Brain microvascular endothelial cell (primary cell): ENCODE measurements around the gene MMRN1.

Experiments used
- DNase-seq: peaks from one replicate; pipeline ENCODE4 v3.0.0-alpha.2; 2020
- H3K27ac ChIP-seq: fragments of 250-450 bp; sonication (Bioruptor Pico); 2 replicates; pipeline ENCODE4 v1.5.1; 2020; ENCODE audit warnings: mild to moderate bottlenecking, moderate library complexity
- H3K27me3 ChIP-seq: fragments of 250-450 bp; sonication (Bioruptor Pico); replicated peaks from 2 replicates; pipeline ENCODE4 v1.5.1; 2020; ENCODE audit warnings: mild to moderate bottlenecking
- H3K36me3 ChIP-seq: fragments of 250-450 bp; sonication (Bioruptor Pico); replicated peaks from 2 replicates; pipeline ENCODE4 v1.5.1; 2020; ENCODE audit warnings: mild to moderate bottlenecking
- H3K4me3 ChIP-seq: 2 replicates; pipeline ENCODE4 v1.5.1; 2011; ENCODE audit warnings: low read depth, mild to moderate bottlenecking, control low read depth, low read length, moderate library complexity
- in situ Hi-C: cut with HindIII; loops from 2 replicates; pipeline ENCODE4 v1.10.0; 2017; ENCODE audit warnings: low sequenced_read_pairs, low pct_ligation_motif_present
- TF ChIP-seq, protein P1 (sequence below): IDR thresholded peaks from 2 replicates; pipeline ENCODE4 v1.5.1; 2011; ENCODE audit warnings: low read depth, mild to moderate bottlenecking, moderate library complexity, low read length, control low read depth, inconsistent platforms; ENCODE audit errors: missing control alignments

Gene MMRN1

DNA sequence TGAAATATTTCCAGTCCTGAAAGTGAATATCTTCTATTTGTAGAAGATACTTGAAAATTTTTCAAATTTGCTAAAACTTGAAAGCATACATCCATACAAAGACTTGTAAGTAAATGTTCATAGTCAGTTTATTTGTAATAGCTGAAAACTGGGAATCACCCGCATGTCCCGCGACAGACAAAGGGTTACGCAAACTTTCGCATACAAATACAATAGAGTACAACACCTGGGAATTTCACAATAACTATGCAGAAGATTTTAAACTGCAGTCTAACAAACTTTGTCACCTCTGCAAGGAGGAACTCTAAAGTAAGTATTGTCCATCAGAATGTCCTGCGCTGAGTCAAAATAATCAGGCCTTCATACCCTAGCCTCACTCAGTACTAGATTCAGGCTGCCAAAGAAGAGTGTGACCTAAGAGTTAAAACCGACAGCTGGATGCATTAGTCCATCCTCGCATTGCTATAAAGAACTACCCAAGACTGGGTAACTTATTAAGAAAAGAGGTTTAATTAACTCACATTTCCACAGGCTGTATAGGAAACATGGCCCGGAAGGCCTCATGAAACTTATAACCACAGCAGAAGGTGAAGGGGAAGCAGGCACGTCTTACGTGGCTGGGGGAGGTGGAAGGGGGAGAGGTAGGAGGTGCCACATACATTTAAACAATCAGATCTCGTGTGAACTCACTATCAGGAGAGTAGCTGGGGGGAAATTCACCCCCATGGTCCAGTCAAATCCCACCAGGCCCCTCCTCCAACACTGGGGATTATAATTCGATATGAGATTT is 60.4 kb downstream of the MMRN1 start:
- TF ChIP-seq, protein P1, sequence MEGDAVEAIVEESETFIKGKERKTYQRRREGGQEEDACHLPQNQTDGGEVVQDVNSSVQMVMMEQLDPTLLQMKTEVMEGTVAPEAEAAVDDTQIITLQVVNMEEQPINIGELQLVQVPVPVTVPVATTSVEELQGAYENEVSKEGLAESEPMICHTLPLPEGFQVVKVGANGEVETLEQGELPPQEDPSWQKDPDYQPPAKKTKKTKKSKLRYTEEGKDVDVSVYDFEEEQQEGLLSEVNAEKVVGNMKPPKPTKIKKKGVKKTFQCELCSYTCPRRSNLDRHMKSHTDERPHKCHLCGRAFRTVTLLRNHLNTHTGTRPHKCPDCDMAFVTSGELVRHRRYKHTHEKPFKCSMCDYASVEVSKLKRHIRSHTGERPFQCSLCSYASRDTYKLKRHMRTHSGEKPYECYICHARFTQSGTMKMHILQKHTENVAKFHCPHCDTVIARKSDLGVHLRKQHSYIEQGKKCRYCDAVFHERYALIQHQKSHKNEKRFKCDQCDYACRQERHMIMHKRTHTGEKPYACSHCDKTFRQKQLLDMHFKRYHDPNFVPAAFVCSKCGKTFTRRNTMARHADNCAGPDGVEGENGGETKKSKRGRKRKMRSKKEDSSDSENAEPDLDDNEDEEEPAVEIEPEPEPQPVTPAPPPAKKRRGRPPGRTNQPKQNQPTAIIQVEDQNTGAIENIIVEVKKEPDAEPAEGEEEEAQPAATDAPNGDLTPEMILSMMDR = no peak
- Histone ChIP-seq H3K27ac (no peak overlapping the region), H3K36me3 (no peaks in the 10 kb centered on the region), H3K27me3 (no peaks in the 10 kb centered on the region), H3K4me3 (no peak overlapping the region)
- in situ Hi-C loops = no loop called here
- DNase-seq = no peak

DNA sequence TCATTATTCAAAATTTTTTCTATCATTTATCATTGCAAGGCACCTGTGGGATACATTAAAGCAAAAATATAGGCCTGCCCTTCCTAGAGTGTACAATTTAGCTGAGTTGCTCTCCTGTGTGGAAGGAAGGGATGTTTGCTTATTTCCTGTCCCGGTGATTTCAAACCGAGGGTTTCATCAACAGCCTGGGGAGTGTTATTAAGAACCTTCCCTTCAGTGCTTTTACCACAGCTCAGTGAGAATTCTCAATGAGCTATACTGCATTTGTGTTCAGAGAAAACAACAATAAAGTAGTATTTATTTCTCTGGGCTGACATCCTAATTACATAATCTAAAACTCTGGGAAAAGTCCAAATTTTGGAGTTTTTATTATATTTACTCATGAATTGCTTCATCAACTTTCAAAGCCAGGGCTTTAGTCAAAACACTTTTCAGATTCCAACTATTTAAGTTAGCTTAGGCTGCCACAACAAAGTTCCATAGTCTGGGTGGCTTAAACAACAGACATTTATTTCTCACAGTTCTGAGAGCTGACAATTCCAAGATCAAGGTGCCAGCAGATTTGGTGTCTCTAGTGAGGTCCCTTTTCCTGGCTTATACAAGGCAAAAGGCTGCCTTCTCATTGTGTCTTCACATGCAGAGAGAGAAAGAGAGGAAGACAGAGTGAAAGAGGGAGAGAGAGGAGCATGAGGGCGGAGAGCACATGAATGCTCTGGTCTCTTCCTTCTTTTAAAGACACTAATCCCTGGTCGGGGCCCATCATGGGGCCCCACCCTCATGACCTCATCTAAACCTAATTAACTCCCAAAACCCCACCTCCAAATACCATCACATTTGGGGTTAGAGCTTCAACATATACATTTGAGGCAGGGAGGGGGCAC is 62.6 kb downstream of the MMRN1 start:
- Histone ChIP-seq H3K27ac (no peak overlapping the region), H3K36me3 (no peaks in the 10 kb centered on the region), H3K27me3 (no peaks in the 10 kb centered on the region), H3K4me3 (no peak overlapping the region)
- no peak for DNase-seq
- in situ Hi-C loops = no loop called here
- TF ChIP-seq, protein P1 = no peak

DNA sequence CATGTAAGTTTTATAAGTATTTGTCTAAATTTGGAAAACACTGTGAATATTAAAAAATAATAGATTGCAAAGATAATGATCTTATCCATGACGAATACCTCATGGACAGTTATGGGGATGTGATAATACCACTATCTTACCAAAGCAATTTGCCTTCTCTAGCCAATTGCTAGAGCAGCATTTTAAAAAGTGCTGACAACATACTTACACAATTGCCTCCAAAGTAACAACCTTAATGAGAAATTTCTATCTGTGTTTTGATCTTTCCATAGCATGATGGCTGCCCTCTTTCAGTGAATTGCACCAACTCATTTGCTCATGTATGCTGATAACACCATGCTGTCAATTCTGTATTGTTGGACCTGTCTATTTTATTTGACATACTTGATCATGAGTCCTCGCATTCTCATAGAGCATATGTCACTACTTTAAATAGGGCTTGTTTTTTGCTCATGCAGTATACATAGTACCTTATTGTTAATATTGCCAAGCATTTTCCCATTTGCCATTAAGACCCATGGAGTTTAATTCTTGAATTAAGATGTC is 87.2 kb downstream of the MMRN1 start:
- in situ Hi-C loops = no loop called here
- Histone ChIP-seq H3K27ac (no peak overlapping the region), H3K4me3 (no peak overlapping the region), H3K27me3 (no peaks in the 10 kb centered on the region), H3K36me3 (no peaks in the 10 kb centered on the region)
- TF ChIP-seq, protein P1 = no peak
- no peak for DNase-seq

DNA sequence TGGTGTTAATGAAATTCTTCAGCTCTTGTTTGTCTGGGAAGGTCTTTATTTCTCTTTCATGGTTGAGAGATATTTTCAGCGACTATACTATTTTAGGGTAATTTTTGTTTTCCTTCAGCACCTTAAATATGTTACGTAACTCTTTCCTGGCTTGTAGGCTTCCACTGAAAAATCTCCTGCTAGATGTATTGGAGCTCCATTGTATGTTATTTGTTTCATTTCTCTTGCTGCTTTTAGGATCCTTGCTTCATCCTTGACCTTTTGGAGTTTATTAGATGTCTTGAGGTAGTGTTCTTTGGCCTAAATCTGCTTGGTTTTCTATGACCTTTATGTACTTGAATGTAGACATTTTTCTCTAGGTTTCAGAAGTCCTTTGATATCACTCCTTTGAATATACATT is 93.6 kb downstream of the MMRN1 start:
- no peak for DNase-seq
- H3K27ac ChIP-seq = no peak overlapping the region
- H3K36me3 ChIP-seq = no peaks in the 10 kb centered on the region
- H3K27me3 ChIP-seq = no peaks in the 10 kb centered on the region
- H3K4me3 ChIP-seq = no peak overlapping the region
- TF ChIP-seq, protein P1 = no peak
- in situ Hi-C loops = no loop called here

DNA sequence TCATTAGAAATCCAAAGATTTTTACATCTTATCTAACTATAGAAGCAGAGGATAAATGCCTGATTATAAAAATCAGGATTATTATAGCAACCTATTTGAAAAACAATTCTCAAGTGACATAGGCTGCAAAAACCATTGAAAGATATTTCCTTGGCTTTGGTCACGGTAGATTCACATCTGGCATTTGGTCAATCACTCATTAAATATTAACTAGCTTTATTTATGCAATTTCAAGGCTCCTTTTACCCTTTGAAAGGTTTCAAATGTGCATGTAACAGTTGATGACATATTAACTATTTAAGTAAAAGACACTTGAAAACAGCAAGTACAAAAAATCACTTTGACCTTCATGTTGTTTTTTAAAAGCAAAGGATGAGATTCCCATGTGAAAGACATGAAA is 98.1 kb downstream of the MMRN1 start:
- no peak for DNase-seq
- in situ Hi-C loops = no loop called here
- no peaks in the 10 kb centered on the region for H3K36me3 ChIP-seq
- H3K27me3 ChIP-seq = no peaks in the 10 kb centered on the region
- H3K27ac ChIP-seq = no peak overlapping the region
- no peak overlapping the region for H3K4me3 ChIP-seq
- TF ChIP-seq, protein P1 = no peak
